Measurements from ENCODE around the gene CTR9. TPM values are rescaled to one million over a fixed set of nuclear protein-coding genes. Genes with fewer than 3 reads are reported as not detected.

The CTR9 gene
- polyA plus RNA-seq, 6 donors from 2014 or later, result 29.0 to 67.9 (median 59.0) TPM

GRCh38 chr11:10797531-10797930 lies 46.5 kb downstream of the CTR9 start:
- Mint-ChIP-seq H3K27me3 (no peaks in the 10 kb centered on the region), H3K36me3 (peaks cover 27 to 41% of the 10 kb centered on the region in 2 donors), H3K4me1 (peaks cover 20 to 24% (median 24%) of the 10 kb centered on the region in 3 donors), H3K4me3 (no peak overlapping the region), H3K27ac (no peak overlapping the region), H3K9me3 (no peaks in the 10 kb centered on the region)
- no peak for DNase-seq
- ATAC-seq (ENCODE audit: low read depth in 2 of 2), result no peak

DNA sequence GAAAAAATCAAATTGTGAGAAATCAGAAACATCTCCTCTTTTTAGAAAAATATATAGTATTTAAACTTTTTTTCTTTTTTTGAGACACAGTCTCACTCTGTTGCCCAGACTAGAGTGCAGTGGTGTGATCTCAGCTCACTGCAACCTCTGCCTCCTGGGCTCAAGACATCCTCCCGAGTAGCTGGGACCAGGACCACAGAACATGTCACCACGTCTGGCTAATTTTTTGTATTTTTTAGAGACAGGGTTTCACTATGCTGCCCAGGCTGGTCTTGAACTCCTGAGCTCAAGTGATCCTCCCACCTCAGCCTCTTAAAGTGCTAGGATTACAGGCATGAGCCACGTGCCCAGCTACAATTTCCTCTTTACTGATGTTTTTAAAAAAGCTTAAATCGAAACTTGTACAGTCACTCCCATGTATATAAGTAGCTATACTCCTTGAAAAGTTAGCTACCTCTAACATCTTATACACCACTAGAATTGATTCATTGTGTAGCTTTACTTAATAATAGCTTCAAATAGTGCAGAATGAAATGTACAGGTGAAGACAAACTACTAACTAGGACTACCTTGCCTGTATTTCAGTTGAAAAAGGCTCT lies 47.4 kb downstream of the CTR9 start:
- ATAC-seq (ENCODE audit: low read depth in 2 of 2) (no peak), DNase-seq (no peak)
- no peaks in the 10 kb centered on the region for H3K27me3 Mint-ChIP-seq
- peak overlapping the region in 2 of 6 donors; percentile 19 to 33 for H3K27ac Mint-ChIP-seq
- H3K36me3 Mint-ChIP-seq, result peaks cover 31 to 43% of the 10 kb centered on the region in 2 donors
- no peaks in the 10 kb centered on the region for H3K9me3 Mint-ChIP-seq
- peaks cover 16 to 20% (median 16%) of the 10 kb centered on the region in 3 donors for H3K4me1 Mint-ChIP-seq
- H3K4me3 Mint-ChIP-seq, result no peak overlapping the region

- no peak for ATAC-seq (ENCODE audit: low read depth in 2 of 2)
- DNase-seq, result no peak
- Mint-ChIP-seq H3K27me3 (no peaks in the 10 kb centered on the region), H3K27ac (peak overlapping the region in 3 of 6 donors; percentile 7 to 64 (median 28)), H3K4me1 (peaks cover 7 to 24% (median 17%) of the 10 kb centered on the region in 3 donors), H3K4me3 (no peak overlapping the region), H3K9me3 (no peaks in the 10 kb centered on the region), H3K36me3 (peaks cover 47 to 52% of the 10 kb centered on the region in 2 donors)
Observed at GRCh38 chr11:10800292-10800691, 49.2 kb downstream of the CTR9 start.

- Mint-ChIP-seq H3K9me3 (no peaks in the 10 kb centered on the region), H3K27ac (peak overlapping the region in 2 of 6 donors; percentile 12 to 24), H3K27me3 (no peaks in the 10 kb centered on the region), H3K36me3 (peaks cover 47 to 62% of the 10 kb centered on the region in 2 donors), H3K4me1 (peaks cover 24 to 41% (median 27%) of the 10 kb centered on the region in 3 donors), H3K4me3 (peak overlapping the region in 2 of 8 donors; percentile 13 to 35)
- no peak for ATAC-seq (ENCODE audit: low read depth in 2 of 2)
- DNase-seq, result no peak
Observed at GRCh38 chr11:10803676-10804075, 52.6 kb downstream of the CTR9 start.

- Mint-ChIP-seq H3K27me3 (no peaks in the 10 kb centered on the region), H3K4me1 (peaks cover 30 to 54% (median 36%) of the 10 kb centered on the region in 3 donors), H3K4me3 (peak overlapping the region in 5 of 8 donors; percentile 5 to 98 (median 32)), H3K36me3 (peaks cover 30 to 44% of the 10 kb centered on the region in 2 donors), H3K27ac (peak overlapping the region in 4 of 6 donors; percentile 34 to 97 (median 78)), H3K9me3 (no peaks in the 10 kb centered on the region)
- no peak for DNase-seq
- no peak for ATAC-seq (ENCODE audit: low read depth in 2 of 2)
Observed at GRCh38 chr11:10805741-10806140, 54.7 kb downstream of the CTR9 start.

DNA sequence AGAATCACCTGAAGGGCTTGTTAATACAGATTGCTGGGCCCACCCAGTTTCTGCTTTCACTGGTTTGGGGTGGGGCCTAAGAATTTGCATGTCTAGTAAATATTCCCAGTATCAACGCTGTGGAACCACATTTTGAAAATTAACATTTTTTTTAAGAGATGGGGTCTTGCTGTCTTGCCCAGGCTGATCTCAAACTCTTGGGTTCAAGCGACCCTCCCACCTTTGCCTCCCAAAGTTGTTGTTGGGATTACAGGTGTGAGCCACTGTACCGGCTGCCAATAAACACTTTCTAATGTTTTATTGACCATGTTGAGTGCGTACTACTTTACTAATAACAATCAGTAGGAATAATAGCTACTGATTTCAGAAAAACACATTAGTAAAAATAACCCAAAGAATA lies 55.2 kb downstream of the CTR9 start:
- Mint-ChIP-seq H3K4me3 (peak overlapping the region in 6 of 8 donors; percentile 93 to 99 (median 98)), H3K36me3 (peaks cover 27 to 39% of the 10 kb centered on the region in 2 donors), H3K27me3 (no peaks in the 10 kb centered on the region), H3K4me1 (peaks cover 30 to 52% (median 35%) of the 10 kb centered on the region in 3 donors), H3K27ac (peak overlapping the region in 3 of 6 donors; percentile 72 to 99 (median 97)), H3K9me3 (no peaks in the 10 kb centered on the region)
- no peak for ATAC-seq (ENCODE audit: low read depth in 2 of 2)
- no peak for DNase-seq

GRCh38 chr11:10807493-10808234 lies 56.6 kb downstream of the CTR9 start:
- Mint-ChIP-seq H3K27me3 (no peaks in the 10 kb centered on the region), H3K27ac (peak overlapping the region; percentile 97 to 99 (median 98)), H3K4me3 (peak overlapping the region; percentile 93 to 99 (median 98)), H3K9me3 (no peaks in the 10 kb centered on the region), H3K36me3 (peaks cover 19 to 28% of the 10 kb centered on the region in 2 donors), H3K4me1 (peaks cover 30 to 47% (median 30%) of the 10 kb centered on the region in 3 donors)
- DNase-seq (peak; percentile 50), ATAC-seq (ENCODE audit: low read depth in 2 of 2) (no peak)

DNA sequence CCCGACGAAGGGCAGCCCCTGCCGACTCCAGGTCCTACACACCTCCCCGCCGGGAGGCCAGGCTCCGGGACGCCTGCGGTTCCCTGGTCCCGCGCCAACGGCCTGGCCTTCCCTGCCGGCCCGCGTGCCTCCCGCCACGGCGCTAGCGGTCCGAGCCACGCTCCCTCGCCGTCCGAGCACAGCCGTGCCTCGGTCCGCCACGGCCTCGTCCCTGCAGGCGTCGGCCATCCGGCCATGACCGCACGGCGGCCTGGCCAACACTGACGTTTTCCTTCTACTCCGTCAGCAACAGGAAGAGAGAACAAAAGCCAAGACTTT lies 57.1 kb downstream of the CTR9 start:
- peak overlapping the region; percentile 93 to 99 (median 98) for H3K4me3 Mint-ChIP-seq
- peaks cover 30 to 46% (median 30%) of the 10 kb centered on the region in 3 donors for H3K4me1 Mint-ChIP-seq
- ATAC-seq (ENCODE audit: low read depth in 2 of 2) (peak; percentile 0), DNase-seq (no peak)
- no peaks in the 10 kb centered on the region for H3K27me3 Mint-ChIP-seq
- H3K27ac Mint-ChIP-seq, result peak overlapping the region; percentile 97 to 99 (median 98)
- no peaks in the 10 kb centered on the region for H3K9me3 Mint-ChIP-seq
- H3K36me3 Mint-ChIP-seq, result peaks cover 18 to 28% of the 10 kb centered on the region in 2 donors

DNA sequence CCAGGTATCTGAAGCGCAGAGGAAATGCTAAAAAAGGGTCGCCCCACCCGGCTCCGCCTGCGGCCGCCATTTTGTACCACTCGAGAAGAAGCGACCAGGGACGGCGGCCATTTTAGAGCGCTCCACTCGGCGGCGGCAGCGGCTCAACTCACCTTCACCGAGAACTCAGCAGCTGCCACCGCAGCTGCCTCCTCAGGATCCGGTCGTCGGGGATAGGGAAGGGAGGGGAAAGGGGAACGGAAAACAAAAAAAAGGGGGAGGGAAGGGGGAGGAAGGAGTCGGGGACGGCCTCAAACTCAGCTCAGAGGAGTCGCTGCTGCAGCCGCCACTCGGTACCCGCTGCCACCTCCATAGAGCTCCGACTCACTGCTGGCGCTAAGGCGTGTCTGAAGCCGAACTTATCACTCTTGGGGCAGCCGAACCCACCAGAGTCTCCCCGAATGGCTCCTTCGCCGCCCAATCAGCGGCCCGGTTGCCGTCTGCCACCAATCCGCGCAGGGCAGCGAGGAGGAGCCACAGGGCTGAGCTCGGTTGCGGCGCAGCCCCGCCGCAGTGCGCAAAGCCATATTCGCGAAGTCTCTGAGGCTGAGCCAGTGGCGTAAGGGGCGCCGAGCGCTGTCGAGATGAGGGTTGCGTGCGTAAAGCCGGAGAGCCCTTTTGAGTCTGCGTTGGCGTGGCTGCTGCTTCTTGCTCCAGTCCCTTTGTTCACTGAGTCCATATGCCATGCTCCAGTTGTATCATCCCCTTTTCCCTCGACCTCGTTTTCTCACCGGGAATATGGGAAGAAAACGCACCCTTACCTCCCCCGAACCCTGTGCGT lies 57.7 kb downstream of the CTR9 start, which contains the start of gene EIF4G2:
EIF4G2 (minus strand) TSS at position 374 of the 820 bp plus-strand sequence.
- ATAC-seq (ENCODE audit: low read depth in 2 of 2), result peak; percentile 89 to 90
- H3K9me3 Mint-ChIP-seq, result no peaks in the 10 kb centered on the region
- H3K27ac Mint-ChIP-seq, result peak within 1 kb of the TSS; percentile 97 to 99 (median 98)
- H3K27me3 Mint-ChIP-seq, result no peaks in the 10 kb centered on the region
- peaks cover 25 to 40% (median 30%) of the 10 kb centered on the region in 3 donors for H3K4me1 Mint-ChIP-seq
- peak; percentile 98 for DNase-seq
- H3K4me3 Mint-ChIP-seq, result peak within 1 kb of the TSS; percentile 93 to 99 (median 98)
- H3K36me3 Mint-ChIP-seq, result peaks cover 12 to 23% of the 10 kb centered on the region in 2 donors

GRCh38 chr11:10809373-10810160 lies 58.5 kb downstream of the CTR9 start:
- Mint-ChIP-seq H3K27ac (peak overlapping the region; percentile 97 to 99 (median 98)), H3K4me3 (peak overlapping the region; percentile 93 to 99 (median 98)), H3K9me3 (no peaks in the 10 kb centered on the region), H3K27me3 (no peaks in the 10 kb centered on the region), H3K4me1 (peaks cover 22 to 32% (median 29%) of the 10 kb centered on the region in 3 donors), H3K36me3 (peaks cover 4 to 19% of the 10 kb centered on the region in 2 donors)
- DNase-seq (no peak), ATAC-seq (ENCODE audit: low read depth in 2 of 2) (peak; percentile 6 to 7)

DNA sequence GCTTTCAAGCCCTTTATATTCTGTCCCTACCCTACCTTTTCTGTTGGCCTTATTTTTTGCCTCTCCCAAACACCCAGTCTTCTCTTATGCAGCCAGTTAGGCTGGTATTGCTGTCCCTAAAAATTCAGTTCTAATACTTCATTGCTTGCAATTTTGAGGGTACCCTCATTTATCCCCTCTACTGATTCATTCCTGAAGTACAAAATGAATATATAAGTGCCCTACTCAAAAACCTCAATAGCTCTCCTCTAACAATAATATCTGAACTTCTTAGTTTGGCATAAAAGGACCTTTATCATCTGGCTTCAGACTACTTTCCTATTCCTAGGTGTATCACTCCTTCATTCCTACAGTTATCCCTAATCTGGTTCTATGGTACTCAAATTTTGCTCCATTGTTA lies 62.9 kb downstream of the CTR9 start:
- Mint-ChIP-seq H3K9me3 (no peaks in the 10 kb centered on the region), H3K27ac (no peak overlapping the region), H3K4me1 (peaks cover 4 to 13% (median 12%) of the 10 kb centered on the region in 3 donors), H3K27me3 (no peaks in the 10 kb centered on the region), H3K36me3 (no peaks in the 10 kb centered on the region), H3K4me3 (no peak overlapping the region)
- ATAC-seq (ENCODE audit: low read depth in 2 of 2) (no peak), DNase-seq (no peak)

DNA sequence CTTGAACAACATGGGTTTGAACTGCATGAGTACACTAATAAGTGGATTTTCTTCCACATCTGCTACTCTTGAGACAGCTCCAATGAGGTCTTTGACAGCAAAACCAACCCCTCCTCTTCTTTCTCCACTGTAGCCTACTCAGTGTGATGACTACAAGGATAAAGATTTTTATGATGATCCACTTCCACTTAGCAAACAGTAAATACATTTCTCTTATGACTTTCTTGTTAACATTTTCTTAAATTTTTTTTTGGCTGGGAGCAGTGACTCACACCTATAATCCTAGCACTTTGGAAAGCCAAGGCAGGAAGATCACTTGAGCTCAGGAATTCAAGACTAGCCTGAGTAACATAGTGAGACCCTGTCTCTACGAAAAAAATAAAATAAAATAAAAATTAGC lies 67.5 kb downstream of the CTR9 start:
- no peak for ATAC-seq (ENCODE audit: low read depth in 2 of 2)
- DNase-seq, result no peak
- Mint-ChIP-seq H3K4me3 (no peak overlapping the region), H3K27me3 (no peaks in the 10 kb centered on the region), H3K27ac (no peak overlapping the region), H3K36me3 (no peaks in the 10 kb centered on the region), H3K9me3 (no peaks in the 10 kb centered on the region), H3K4me1 (peaks cover 9 to 12% (median 10%) of the 10 kb centered on the region in 3 donors)
